Astrocyte (in vitro differentiated cells and primary cell): Measurements from ENCODE around the gene ELMO1.

Experiments
- CTCF ChIP-seq: IDR thresholded peaks from 2 replicates; pipeline ENCODE4 v1.5.1; 2011; ENCODE audit warnings: low read depth, mild to moderate bottlenecking, inconsistent platforms, low read length, moderate library complexity; ENCODE audit not compliant: insufficient read depth
- EZH2 ChIP-seq: IDR thresholded peaks from 2 replicates; pipeline ENCODE4 v1.6.1; 2012; ENCODE audit warnings: mild to moderate bottlenecking, low read length, inconsistent platforms; ENCODE audit not compliant: insufficient read depth

- TF ChIP-seq CTCF (no peak), EZH2 (no peak)
These were observed 161.4 kb downstream of the ELMO1 start for GRCh38 chr7:37287131-37287855.
